ENCODE results near the gene VPS26A. TPM values are rescaled to one million over a fixed set of nuclear protein-coding genes. Genes with fewer than 3 reads are reported as not detected.

VPS26A gene
- total RNA-seq, 2 experiments from 2014 or later = 44.6 to 51.4 TPM

DNA sequence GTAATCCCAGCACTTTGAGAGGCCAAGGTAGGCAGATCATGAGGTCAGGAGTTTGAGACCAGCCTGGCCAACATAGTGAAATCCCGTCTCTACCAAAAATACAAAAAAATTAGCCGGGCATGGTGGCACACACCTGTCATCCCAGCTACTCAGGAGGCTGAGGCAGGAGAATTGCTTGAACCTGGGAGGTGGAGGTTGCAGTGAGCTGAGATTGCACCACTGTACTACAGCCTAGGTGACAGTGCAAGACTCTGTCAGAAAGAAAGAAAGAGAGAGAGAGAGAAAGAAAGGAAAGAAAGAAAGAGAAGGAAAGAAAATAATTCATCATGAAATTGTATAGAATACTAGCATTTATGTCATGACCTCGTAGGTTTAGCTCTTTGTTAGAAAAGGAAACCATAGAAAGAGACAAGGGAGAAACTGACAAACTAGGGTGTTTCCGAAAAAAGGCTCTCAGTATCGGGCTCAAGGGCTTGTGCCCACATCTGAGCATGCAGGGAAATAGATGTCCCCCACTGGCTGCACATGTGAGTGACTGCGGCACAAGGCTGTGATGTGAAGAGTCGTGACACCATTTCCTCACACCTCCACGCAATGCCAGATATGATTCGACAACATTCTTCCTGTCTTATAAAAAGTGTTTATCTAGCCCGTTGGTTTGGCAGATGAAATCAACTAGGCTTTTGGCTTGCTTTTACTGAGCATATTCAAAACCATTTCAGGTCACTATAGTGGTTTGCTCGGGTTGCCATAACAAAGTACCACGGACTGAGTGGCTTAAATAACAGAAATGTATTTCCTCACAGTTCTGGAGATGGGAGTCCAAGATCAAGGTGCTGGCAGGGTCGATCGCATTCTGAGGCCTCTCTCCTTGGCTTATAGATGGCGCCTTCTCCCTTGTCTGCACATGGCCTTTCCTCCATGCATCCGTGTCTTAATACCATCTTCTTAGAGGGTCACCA is 34.1 kb upstream of the VPS26A start:
- peak overlapping the region; percentile 94 for H3K4me3 Mint-ChIP-seq
- ChIA-PET CTCF (interaction anchor here (0.8 to 8.7 kb wide), 3 partner anchors 24 to 86 kb away, joined by 3 to 62 read pairs (median 5); no protein-coding TSS in a partner anchor), POLR2A (interaction anchor here (0.7 to 8.4 kb wide), 11 partner anchors 10 to 134 kb away, joined by 3 to 178 read pairs (median 4); partner anchors contain the start of gene DDX21)
- H3K4me1 Mint-ChIP-seq (ENCODE audit: low read depth) = peaks cover 57% of the 10 kb centered on the region
- no peaks in the 10 kb centered on the region for H3K9me3 Mint-ChIP-seq
- intact Hi-C loops (cut with micrococcal nuclease) = loop anchor here (1.0 kb wide), 6 partner anchors 78 to 189 kb away; partner anchors contain the start of genes DDX50 and KIFBP
- H3K27ac Mint-ChIP-seq = peak overlapping the region; percentile 96
- peaks cover 51% of the 10 kb centered on the region for H3K36me3 Mint-ChIP-seq
- peak; percentile 93 for DNase-seq
- no peaks in the 10 kb centered on the region for H3K27me3 Mint-ChIP-seq

GRCh38 chr10:69090685-69091084 is 33.3 kb upstream of the VPS26A start:
- peak overlapping the region; percentile 94 for H3K4me3 Mint-ChIP-seq
- POLR2A ChIA-PET = interaction anchor here (1.3 to 8.4 kb wide), 3 partner anchors 25 to 44 kb away, joined by 4 to 178 read pairs (median 36); no protein-coding TSS in a partner anchor
- H3K27ac Mint-ChIP-seq = peak overlapping the region; percentile 96
- H3K4me1 Mint-ChIP-seq (ENCODE audit: low read depth) = peaks cover 55% of the 10 kb centered on the region
- DNase-seq = no peak
- no peaks in the 10 kb centered on the region for H3K9me3 Mint-ChIP-seq
- H3K36me3 Mint-ChIP-seq = peaks cover 54% of the 10 kb centered on the region
- H3K27me3 Mint-ChIP-seq = no peaks in the 10 kb centered on the region
- CTCF ChIA-PET = interaction anchor here (2.2 to 8.7 kb wide), 3 partner anchors 25 to 84 kb away, joined by 13 to 159 read pairs (median 62); no protein-coding TSS in a partner anchor
- intact Hi-C loops (cut with micrococcal nuclease) = loop anchor here (1.0 kb wide), 6 partner anchors 78 to 189 kb away; partner anchors contain the start of genes DDX50 and KIFBP

- CTCF ChIA-PET = interaction anchor here (0.7 to 8.7 kb wide), 5 partner anchors 26 to 103 kb away, joined by 4 to 159 read pairs (median 26); partner anchors contain the start of gene KIFBP
- intact Hi-C loops (cut with micrococcal nuclease) = no loop called here
- Mint-ChIP-seq H3K36me3 (peaks cover 54% of the 10 kb centered on the region), H3K4me1 (ENCODE audit: low read depth) (peaks cover 54% of the 10 kb centered on the region), H3K27me3 (no peaks in the 10 kb centered on the region), H3K27ac (peak overlapping the region; percentile 96), H3K9me3 (no peaks in the 10 kb centered on the region), H3K4me3 (peak overlapping the region; percentile 94)
- POLR2A ChIA-PET = interaction anchor here (1.3 to 8.4 kb wide), 4 partner anchors 26 to 124 kb away, joined by 3 to 178 read pairs (median 20); no protein-coding TSS in a partner anchor
- no peak for DNase-seq
Observed at GRCh38 chr10:69091143-69091651, 32.8 kb upstream of the VPS26A start.

DNA sequence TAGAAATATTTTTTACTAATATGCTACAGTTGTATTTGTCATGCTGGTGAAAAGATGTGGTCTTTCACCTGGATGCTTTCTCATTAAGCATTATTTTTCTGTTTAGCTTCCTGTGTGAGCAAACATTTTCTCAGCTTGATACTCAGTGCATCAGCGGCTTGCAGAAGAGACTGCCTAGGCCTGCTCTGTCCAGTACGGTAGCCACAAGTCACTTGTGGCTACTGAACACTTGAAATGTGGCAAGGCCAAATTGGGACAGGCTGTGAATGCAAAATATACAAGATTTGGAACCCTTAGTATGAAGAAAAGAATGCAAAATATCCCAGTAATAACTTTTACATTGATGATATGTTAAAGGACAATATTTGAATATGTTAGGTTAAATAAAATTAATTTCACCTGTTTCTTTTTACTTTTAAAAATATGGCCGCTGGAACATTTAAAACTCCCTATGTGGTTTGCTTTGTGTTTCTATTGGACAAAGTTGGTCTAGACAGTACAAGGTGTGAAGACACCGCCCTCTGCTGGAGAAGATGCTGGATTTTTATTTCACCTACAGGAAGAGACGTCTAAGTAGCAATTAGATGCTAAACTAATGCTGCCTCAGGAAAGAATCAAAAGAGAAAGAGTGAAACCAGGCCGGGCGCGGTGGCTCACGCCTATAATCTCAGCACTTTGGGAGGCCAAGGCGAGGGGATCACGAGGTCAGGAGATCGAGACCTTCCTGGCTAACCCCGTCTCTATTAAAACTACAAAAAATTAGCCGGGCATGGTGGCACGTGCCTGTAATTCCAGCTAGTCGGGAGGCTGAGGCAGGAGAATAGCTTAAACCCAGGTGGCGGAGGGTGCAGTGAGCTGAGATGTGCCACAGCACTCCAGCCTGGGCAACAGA is 30.8 kb upstream of the VPS26A start:
- intact Hi-C loops (cut with micrococcal nuclease) = loop anchor here (1.0 kb wide), 2 partner anchors 30 to 88 kb away; no protein-coding TSS in a partner anchor
- ChIA-PET CTCF (interaction anchor here (0.6 to 8.7 kb wide), 24 partner anchors 9 to 289 kb away, joined by 3 to 159 read pairs (median 4); partner anchors contain the start of genes DDX21 and KIFBP), POLR2A (interaction anchor here (0.7 to 8.4 kb wide), 8 partner anchors 27 to 136 kb away, joined by 3 to 178 read pairs (median 4); partner anchors contain the start of gene KIFBP)
- Mint-ChIP-seq H3K9me3 (no peaks in the 10 kb centered on the region), H3K4me3 (peak overlapping the region; percentile 59), H3K4me1 (ENCODE audit: low read depth) (peaks cover 54% of the 10 kb centered on the region), H3K27ac (peak overlapping the region; percentile 84), H3K27me3 (no peaks in the 10 kb centered on the region), H3K36me3 (peaks cover 61% of the 10 kb centered on the region)
- DNase-seq = peak; percentile 86

- peak; percentile 8 for DNase-seq
- ChIA-PET CTCF (interaction anchor here (0.7 to 8.7 kb wide), 21 partner anchors 8 to 288 kb away, joined by 3 to 159 read pairs (median 5); partner anchors contain the start of genes DDX21 and KIFBP), POLR2A (interaction anchor here (1.1 to 1.8 kb wide), 2 partner anchors 29 to 137 kb away, joined by 3 to 5 read pairs; no protein-coding TSS in a partner anchor)
- Mint-ChIP-seq H3K4me3 (no peak overlapping the region), H3K27ac (peak overlapping the region; percentile 49), H3K27me3 (no peaks in the 10 kb centered on the region), H3K4me1 (ENCODE audit: low read depth) (peaks cover 55% of the 10 kb centered on the region), H3K9me3 (no peaks in the 10 kb centered on the region), H3K36me3 (peaks cover 55% of the 10 kb centered on the region)
- intact Hi-C loops (cut with micrococcal nuclease) = loop anchor here (1.0 kb wide), 2 partner anchors 29 to 89 kb away; no protein-coding TSS in a partner anchor
Observed at GRCh38 chr10:69093933-69094332, 30.0 kb upstream of the VPS26A start.

- no peak overlapping the region for H3K4me3 Mint-ChIP-seq
- intact Hi-C loops (cut with micrococcal nuclease) = no loop called here
- peaks cover 47% of the 10 kb centered on the region for H3K36me3 Mint-ChIP-seq
- ChIA-PET POLR2A (no interaction called here), CTCF (interaction anchor here (0.6 to 7.2 kb wide), 3 partner anchors 9 to 108 kb away, joined by 3 to 159 read pairs (median 26); partner anchors contain the start of gene KIFBP)
- H3K4me1 Mint-ChIP-seq (ENCODE audit: low read depth) = peaks cover 65% of the 10 kb centered on the region
- H3K27me3 Mint-ChIP-seq = no peaks in the 10 kb centered on the region
- DNase-seq = peak; percentile 8
- H3K27ac Mint-ChIP-seq = no peak overlapping the region
- no peaks in the 10 kb centered on the region for H3K9me3 Mint-ChIP-seq
Observed at GRCh38 chr10:69096045-69096444, 27.9 kb upstream of the VPS26A start.

GRCh38 chr10:69097729-69098128 is 26.2 kb upstream of the VPS26A start:
- Mint-ChIP-seq H3K4me1 (ENCODE audit: low read depth) (peaks cover 71% of the 10 kb centered on the region), H3K27ac (peak overlapping the region; percentile 32), H3K4me3 (no peak overlapping the region), H3K27me3 (no peaks in the 10 kb centered on the region), H3K36me3 (peaks cover 52% of the 10 kb centered on the region), H3K9me3 (no peaks in the 10 kb centered on the region)
- DNase-seq = peak; percentile 0
- intact Hi-C loops (cut with micrococcal nuclease) = no loop called here
- ChIA-PET CTCF (interaction anchor here (0.7 to 7.2 kb wide), 2 partner anchors 83 to 91 kb away, joined by 3 to 159 read pairs; no protein-coding TSS in a partner anchor), POLR2A (no interaction called here)

GRCh38 chr10:69100136-69100872 is 23.7 kb upstream of the VPS26A start:
- ChIA-PET POLR2A (interaction anchor here (0.7 kb wide), 1 partner anchor 56 kb away, joined by 3 read pairs; no protein-coding TSS in a partner anchor), CTCF (interaction anchor here (0.6 to 2.1 kb wide), 4 partner anchors 16 to 95 kb away, joined by 4 to 6 read pairs (median 4); no protein-coding TSS in a partner anchor)
- Mint-ChIP-seq H3K4me3 (no peak overlapping the region), H3K36me3 (peaks cover 57% of the 10 kb centered on the region), H3K4me1 (ENCODE audit: low read depth) (peaks cover 57% of the 10 kb centered on the region), H3K27me3 (no peaks in the 10 kb centered on the region), H3K9me3 (no peaks in the 10 kb centered on the region), H3K27ac (peak overlapping the region; percentile 33)
- DNase-seq = no peak
- intact Hi-C loops (cut with micrococcal nuclease) = no loop called here

DNA sequence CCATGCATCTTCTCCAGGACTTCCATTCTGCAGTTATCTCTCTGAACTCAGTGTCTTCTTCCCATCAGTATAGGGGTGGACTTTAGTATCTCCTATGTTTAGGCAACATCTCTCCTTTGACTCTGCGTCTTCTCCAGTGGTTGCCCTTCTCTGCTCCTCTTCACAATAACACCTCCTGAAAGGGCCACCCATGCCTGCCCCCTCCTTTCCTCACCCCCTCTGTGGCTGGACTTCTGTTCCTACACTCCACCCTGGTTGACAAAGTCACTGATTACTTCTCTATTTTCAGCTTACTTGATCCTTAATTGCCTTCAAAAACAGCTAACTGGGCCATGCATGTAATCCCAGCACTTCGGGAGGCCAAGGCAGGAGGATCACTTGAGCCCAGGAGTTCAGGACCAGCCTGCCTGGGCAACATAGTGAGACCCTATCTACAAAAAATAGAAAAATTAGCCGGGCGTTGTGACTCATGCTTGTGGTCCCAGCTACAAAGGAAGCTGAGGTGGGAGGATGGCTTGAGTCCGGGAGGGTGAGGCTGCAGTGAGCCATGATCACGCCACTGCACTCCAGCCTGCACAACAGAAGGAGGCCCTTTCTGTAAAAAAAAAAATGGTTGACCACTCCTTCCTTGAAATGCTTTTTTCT is 22.4 kb upstream of the VPS26A start:
- Mint-ChIP-seq H3K9me3 (no peaks in the 10 kb centered on the region), H3K36me3 (peaks cover 56% of the 10 kb centered on the region), H3K27me3 (no peaks in the 10 kb centered on the region), H3K27ac (peak overlapping the region; percentile 76), H3K4me3 (no peak overlapping the region), H3K4me1 (ENCODE audit: low read depth) (peaks cover 46% of the 10 kb centered on the region)
- intact Hi-C loops (cut with micrococcal nuclease) = no loop called here
- POLR2A ChIA-PET = no interaction called here
- CTCF ChIA-PET = interaction anchor here (0.6 to 2.1 kb wide), 7 partner anchors 8 to 738 kb away, joined by 3 to 6 read pairs (median 4); no protein-coding TSS in a partner anchor
- peak; percentile 56 for DNase-seq

GRCh38 chr10:69102440-69102839 is 21.5 kb upstream of the VPS26A start:
- Mint-ChIP-seq H3K4me1 (ENCODE audit: low read depth) (peaks cover 46% of the 10 kb centered on the region), H3K36me3 (peaks cover 56% of the 10 kb centered on the region), H3K4me3 (no peak overlapping the region), H3K27ac (peak overlapping the region; percentile 76), H3K27me3 (no peaks in the 10 kb centered on the region), H3K9me3 (no peaks in the 10 kb centered on the region)
- DNase-seq = no peak
- ChIA-PET POLR2A (interaction anchor here (0.6 kb wide), 1 partner anchor 46 kb away, joined by 4 read pairs; no protein-coding TSS in a partner anchor), CTCF (interaction anchor here (0.7 to 2.1 kb wide), 4 partner anchors 8 to 199 kb away, joined by 4 to 6 read pairs (median 6); no protein-coding TSS in a partner anchor)
- intact Hi-C loops (cut with micrococcal nuclease) = no loop called here
